GM21619 (cell line): ENCODE measurements around the gene CDH19.

Experiments used
- ATAC-seq: cut with Tn5 transposase; IDR thresholded peaks from one replicate; pipeline ENCODE4 v1.9.1; 2021; ENCODE audit not compliant: unreplicated experiment

The CDH19 gene, protein sequence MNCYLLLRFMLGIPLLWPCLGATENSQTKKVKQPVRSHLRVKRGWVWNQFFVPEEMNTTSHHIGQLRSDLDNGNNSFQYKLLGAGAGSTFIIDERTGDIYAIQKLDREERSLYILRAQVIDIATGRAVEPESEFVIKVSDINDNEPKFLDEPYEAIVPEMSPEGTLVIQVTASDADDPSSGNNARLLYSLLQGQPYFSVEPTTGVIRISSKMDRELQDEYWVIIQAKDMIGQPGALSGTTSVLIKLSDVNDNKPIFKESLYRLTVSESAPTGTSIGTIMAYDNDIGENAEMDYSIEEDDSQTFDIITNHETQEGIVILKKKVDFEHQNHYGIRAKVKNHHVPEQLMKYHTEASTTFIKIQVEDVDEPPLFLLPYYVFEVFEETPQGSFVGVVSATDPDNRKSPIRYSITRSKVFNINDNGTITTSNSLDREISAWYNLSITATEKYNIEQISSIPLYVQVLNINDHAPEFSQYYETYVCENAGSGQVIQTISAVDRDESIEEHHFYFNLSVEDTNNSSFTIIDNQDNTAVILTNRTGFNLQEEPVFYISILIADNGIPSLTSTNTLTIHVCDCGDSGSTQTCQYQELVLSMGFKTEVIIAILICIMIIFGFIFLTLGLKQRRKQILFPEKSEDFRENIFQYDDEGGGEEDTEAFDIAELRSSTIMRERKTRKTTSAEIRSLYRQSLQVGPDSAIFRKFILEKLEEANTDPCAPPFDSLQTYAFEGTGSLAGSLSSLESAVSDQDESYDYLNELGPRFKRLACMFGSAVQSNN

DNA sequence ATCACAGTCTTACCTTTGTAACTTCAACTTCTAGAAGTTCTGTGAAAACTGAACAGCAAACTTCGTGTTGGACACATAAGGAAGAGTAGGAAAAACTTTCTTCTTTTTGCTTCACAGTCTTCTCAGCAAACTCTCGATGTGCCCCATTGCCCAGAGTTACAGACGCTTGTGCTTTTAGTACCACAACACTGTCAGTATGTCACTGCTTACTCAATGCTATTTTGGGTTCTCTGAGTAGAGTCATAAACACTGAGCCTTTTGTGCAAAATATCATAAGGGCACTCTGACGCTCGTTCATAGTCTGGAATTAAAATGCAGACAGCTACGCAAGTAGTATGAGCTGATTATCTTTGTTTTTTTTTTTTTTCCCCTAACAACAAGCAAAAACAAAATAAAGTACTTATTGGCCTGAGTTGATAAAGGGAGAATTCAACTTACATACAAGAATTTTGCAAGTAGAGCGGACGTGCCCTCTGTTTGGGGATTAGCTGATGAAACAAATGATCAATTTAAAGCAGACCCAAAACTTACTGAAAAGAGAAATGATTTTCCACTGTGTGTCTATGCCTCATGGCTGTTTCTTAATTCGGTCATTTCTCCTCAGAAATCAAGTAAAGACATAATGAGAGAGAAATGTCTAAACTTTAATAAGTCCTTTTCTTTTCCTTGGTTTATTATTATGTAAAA lies at the start of gene CDH19:
Gene CDH19, minus strand, starts transcription at position 150 of the 687 bp plus-strand sequence. CDS start 31,886 bp downstream, outside the sequence.
- ATAC-seq: no peak

DNA sequence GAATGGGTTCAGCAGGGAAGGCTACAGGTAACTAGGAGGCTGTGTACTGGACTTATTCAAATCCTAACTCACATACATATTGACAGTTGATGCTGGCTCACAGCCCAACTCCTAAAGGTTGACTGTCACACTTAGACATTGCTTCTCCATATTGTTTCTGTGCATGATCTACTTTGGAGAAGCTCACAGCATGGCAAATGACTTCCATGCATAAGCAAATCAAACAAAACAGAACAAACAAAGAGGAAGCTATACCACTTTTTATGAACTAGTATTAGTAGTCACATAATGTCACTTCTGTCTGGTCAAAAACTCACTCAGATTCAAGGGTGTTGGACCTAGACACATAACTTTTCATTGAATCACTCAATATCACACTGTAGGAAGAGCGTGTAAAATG lies 43.8 kb upstream of the CDH19 start:
- no peak for ATAC-seq

DNA sequence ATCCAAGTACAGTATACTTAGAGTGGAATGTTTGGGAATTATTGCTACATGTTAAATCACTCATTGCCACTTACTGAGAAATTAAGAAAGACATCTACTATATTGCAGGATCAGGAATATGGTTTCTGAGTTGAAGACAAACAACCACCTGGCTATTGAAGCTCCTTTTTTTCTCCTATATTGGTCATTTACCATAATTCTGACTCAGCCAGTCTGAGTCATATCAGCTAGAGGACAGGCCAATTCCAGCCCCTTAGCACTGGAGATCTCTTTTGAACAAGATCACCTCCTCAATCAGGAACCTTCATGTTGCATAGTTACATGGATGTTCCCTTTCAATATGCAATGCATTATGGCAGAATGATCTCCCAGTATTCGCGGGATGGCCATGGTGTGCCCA lies 42.7 kb upstream of the CDH19 start:
- no peak for ATAC-seq

DNA sequence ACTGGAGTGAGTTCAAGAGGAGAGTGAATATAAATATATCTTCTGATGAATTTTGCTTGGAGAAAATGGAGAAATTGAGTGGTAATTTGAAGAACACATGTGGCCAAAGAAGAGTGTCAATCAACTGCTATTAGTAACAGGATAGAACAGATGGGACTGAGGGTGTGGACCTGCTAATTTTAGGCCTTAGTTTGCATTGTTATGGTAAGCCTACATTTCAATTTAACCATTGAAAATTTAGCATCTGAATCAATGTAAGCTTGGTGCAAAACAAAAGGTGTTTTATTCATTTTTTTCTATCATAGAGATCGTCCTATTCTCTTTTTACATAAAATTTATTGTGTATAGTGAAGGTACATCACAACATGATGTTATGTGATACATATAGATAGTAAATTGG lies 42.1 kb upstream of the CDH19 start:
- ATAC-seq: no peak

DNA sequence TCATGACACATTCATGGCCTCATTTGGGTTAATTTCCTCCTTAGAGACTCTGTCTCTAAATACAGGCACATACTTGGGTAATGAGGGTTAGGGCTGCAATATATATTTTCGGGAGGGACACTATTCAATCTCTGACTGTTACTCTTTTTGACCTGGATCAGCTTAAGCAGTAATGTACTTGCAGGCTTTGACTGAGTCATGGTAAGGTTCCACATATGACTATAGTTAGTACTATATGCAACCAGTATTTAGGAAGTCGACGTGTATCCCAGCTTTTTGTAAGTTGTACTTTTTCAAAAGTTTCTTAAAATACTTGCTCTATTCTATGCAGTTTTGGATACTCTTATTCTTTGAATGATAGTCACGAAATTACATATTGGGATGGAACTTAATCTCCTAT lies 37.2 kb upstream of the CDH19 start:
- ATAC-seq: no peak

DNA sequence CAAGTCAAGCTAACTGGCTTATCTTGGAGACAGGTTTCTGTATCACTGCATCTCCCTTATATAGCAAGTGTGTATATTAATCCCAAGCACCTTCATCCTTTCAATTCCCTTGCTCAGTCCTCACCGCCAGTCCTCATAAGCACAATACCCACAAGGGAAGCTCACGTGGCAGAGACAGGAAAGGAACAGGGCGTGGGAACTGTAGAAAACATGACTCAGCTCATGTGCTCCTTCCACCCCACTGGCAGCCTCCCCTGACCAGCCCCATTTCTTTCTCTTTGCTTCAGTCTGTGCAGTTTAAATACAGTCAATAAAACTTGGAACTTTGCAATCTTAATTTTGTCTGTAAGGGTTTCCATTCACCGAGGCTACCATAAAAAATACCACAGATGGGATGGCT lies 36.5 kb upstream of the CDH19 start:
- no peak for ATAC-seq

DNA sequence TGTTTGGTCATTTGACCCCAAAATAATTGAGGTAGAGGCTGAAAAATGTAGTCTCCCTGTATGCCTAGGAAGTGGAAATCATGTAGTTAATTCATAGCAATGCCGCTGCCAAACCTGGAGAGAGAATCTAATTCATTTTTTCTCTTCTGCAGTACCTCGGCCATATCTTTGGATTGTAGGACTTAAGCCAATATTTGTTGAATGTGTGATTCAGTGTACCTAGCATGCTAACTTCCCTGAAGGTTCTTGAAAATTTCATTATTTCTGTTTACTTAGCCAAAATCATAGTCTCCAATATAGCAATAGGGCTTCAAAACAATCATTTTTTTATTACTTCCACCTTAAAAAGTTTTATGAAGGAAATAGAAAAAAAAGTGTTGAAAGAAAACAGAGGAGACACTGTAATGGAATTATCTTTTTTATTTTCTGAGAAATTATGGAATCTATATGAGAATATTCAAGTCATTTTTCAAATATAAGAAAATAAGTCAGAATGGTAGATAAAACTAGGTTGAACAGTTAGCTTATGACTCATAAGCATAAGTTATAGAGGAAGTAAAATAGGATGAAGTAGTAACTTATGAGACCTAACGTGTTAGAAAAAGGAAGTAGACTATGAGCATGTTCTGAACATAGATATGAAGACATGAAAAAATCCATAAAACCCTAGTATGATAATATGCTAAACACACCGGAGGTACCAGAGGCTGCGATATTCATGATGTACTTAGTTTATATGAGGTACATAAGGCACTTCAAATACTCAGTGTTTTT lies 35.2 kb upstream of the CDH19 start:
- no peak for ATAC-seq

DNA sequence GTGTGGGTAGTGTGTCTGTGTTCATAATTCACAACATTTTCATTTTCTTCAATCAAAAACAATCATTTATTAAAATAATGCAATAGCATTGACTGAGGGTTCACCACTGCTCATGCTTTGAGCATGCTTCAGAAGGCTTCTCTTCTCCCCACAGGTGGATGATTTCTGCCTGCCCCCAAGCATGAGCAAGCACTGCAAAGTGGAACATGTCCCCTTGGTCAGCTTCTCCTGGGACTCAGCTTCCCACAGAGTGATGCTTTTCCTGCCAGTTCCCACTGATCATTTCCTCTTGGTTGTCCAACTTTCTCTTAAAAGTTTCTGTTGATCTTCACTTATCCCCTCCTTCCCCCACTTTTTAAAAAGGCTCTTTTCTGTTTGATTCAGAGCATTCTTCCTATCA lies 31.5 kb upstream of the CDH19 start:
- no peak for ATAC-seq

DNA sequence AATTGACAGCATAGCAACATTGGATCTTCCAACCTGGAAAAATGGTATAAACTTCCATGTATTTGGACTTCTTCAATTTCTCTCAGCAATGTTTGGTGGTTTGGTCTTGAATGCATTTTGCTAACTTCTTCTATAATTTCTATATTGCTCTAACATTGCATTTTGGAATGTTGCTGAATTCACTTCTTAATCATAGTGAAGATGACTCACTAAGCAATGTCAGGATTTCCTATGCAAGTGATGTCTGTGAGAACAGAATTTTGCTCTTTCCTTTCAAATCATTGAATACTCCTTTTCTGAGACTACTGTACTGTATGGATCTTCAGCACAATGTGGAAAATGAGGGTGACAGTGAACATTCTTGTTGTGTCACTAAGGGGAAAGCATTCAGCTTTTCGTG lies 28.9 kb upstream of the CDH19 start:
- no peak for ATAC-seq

DNA sequence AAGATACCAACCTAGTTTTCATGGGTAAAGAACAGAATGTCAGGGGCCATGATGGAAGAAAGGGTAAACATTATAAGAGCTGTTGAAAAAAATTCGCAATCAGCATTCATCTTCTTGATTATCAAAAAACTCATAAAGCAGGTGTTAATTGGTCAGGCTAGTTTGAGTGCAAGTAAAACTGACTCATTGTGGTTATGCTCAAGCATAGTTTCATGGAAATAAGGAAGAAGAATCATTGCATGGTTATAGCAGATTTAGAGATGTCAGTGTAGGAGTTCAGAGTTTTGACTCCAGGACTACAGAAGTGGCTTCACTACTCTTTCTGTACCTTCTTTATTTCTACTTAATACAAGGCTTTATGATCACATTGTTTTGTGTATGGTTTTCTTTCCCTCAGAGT lies 26.9 kb upstream of the CDH19 start:
- no peak for ATAC-seq

DNA sequence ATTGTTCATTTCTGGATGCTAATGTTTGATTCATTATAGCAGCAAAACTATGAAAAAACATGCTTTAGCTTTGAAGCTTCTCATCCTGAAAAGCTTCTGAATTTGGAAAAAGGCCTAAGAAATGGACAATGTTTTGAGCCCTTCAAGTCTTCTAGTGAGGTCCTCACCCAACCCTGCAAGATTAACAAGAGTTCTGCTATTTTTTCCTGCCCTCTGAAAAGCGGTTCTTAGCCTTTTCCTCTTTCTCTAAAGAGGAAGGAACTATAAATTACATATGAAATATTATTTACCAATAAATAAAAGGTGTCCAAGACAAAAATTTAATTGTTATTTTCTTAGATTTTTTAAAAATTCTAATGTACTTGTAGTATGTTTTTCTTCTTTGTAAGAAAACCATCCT lies 19.9 kb upstream of the CDH19 start:
- ATAC-seq: no peak

DNA sequence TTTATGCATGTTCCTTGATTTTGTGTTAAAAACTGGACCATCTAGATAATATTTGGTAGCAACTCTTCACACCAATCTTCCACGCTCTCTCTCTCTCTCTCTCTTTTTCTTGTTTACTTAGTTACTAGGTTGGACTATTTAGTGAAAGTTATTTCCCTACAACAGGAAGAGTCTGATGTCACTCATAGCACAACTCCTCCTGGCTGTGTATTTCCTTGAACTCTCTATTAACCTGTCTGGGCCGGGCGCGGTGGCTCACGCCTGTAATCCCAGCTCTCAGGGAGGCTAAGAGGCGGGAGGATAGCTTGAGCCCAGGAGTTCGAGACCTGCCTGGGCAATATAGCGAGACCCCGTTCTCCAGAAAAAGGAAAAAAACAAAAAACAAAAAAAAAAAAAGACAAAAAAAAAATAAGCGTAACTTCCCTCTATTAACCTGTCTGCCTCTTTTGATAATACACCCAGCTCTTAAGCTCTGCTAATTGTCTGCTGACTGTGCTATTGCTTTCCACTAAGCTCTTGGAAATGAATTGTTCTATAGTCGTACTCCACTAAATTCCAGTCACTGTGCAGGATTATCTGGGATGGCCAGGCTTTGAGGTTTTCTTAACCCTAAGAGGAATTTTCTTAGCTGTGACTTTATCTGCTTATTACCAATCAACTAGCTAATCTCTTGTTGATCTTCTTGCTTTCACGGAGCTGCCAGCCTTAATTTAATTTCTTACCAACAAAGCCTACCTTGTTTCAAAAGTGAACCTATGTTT lies 18.1 kb upstream of the CDH19 start:
- ATAC-seq: no peak

DNA sequence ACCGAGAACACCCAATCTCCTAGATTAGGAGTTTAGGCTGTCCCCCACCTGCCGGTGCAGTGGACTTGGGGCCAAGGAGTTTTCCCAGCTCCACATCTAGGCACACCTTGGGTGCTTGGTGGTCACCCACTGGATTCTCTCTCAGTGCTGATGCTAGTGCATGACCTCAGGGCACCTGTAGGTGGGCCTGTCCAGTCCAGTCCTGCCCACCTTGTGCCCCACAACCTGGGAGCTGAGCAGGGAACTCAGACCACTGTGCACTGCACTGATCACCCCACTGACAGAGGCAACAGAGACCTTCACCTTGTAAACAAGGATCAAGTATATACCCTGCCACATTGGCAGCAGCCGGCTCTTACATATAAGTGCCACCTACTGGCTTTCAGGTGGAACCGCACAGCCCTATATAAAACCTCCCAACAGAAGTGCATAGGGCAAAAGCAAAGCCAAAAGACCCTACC lies 12.7 kb upstream of the CDH19 start:
- no peak for ATAC-seq

DNA sequence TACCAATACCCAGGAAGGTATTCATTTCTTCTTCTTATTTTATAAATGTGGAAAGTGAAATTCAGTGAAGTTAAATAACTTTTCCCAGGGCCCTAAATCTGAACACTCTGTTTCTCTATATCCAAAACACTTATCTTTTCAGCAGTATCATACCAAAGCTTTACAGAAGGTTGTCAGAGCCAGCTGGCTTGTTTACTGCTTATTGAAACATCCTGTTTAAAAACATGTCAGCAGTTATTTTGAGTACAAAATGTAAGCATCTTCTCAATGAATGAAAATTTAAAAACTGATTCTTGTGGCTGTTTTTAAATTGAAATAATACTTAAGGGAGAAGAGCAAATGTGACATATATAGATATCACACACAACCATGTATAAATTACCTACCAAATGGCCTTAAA lies 11.3 kb upstream of the CDH19 start:
- ATAC-seq: no peak

DNA sequence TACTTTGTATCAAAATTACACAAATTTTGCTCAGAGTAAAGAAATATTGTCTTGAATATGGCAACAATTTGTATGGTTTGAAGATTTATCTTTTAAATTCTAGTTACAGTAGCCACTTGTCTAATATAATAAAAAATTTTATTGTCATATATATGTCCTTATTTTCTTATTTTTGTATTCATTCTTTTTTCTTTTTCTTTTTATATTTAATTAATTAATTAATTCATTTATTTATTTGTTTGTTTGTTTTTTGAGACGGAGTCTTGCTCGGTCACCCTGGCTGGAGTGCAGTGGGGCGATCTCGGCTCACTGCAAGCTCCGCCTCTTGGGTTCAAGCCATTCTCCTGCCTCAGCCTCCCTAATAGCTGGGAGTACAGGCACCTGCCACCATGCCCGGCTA lies 3.7 kb upstream of the CDH19 start:
- ATAC-seq: no peak

DNA sequence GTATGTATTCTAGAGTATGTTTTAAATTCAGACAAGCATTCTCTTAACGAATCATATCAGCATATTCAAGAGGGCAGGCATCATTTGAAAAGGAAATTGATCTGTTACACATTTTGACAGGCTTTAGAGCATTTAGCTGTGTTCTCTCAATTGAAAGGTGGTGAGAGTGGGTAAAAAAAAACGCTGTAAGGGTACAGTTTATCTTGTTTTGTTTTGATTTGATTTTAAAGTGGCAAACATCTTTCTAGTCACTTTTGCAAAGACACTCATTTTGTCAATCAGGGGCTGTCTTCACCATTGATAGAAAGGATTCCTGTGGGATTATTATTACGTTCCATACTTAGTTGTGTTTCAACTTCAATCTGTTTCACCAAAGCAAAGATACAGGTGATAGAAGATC lies 2.2 kb downstream of the CDH19 start:
- ATAC-seq: no peak

DNA sequence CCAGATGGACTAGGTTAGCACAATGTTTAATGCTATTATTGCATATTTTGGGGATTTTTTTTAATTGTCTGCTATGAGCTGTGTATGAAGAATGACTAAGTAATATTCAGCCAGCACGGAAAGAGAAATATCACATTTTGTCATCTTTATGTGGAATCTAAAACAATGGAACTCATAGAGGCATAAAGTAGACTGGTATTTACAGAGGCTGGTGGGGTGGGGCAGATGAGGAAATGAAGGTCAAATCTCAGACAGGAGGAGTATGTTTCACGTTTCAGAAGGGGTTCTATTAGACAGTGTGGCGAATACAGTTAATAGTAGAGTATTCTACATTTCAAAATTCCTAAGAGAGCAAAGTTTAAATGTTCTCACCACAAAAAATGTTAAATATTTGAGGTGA lies 4.7 kb downstream of the CDH19 start:
- no peak for ATAC-seq

DNA sequence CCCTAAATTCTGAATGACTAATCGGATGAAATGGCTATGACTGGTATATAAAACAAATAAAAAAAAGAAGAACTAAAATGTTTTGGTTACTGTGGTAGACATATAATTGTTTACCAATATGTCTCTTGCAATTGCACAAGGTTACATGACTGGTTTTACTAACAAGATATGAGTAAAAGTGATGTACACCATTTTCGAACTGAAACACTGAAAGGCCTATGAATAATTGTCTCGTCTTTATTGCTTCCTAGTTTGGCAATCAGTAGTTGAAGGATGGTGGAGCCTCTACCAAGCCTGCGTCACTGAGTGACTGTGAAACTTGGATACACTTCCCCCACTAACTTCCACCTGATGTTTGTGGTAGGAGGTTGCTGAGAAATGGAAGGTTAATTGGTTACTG lies 16.5 kb downstream of the CDH19 start:
- ATAC-seq: no peak

DNA sequence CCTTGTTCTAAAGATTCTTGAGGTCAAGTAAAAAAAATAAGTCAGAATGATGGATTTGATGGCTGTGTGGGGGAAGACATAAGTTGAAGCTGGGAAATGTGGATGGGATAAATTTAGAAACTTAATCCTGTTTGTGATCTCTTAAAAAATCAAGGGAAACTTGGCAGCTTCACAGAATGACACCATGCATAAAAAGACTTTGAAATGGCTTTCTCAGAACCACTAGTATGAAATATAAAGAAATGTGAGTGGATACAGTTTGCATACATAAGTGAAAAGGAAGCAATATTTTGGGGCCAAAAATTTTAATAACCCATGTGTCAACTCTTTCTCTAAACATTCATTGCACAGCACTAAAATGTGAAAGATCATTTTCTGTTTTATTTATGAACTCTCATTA lies 21.7 kb downstream of the CDH19 start:
- no peak for ATAC-seq

DNA sequence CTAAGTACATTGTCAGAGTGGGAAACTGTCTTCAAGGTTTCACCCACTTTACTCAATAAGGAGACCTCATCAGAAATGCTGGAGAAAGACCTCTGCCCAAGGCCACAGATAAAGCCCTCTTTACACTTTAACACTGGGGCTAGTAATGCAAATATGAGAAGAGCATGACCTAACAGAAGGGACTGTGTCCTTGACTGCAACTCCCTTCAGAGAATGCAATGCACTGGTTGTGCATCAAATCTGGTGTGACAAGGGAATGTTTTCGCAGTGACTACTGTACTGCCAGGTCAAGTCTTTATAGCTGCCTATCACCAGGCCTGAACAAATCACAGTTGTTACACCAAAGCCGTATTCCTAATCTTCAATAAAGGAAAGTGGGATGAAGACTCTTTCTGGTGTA lies 28.6 kb downstream of the CDH19 start:
- ATAC-seq: no peak
